ENCODE measurements around the gene RET. TPM values are rescaled to one million over a fixed set of nuclear protein-coding genes. Genes with fewer than 3 reads are reported as not detected.

Gene RET
- total and polyA plus RNA-seq, 2 of the 8 experiments (the other 6 are each of a cell fraction or from before 2014, with no cell fraction given) = 6.7 to 8.4 TPM

- TF ChIP-seq SP4 (IDR thresholded peaks at IDR 0.05; ENCODE audit: low read length) (no peak), ASH2L (IDR thresholded peaks at IDR 0.05; ENCODE audit: low read length) (no peak), KDM5A (IDR thresholded peaks at IDR 0.05; ENCODE audit: low read length) (no peak)
These were observed 7.9 kb downstream of the RET start (continued) for GRCh38 chr10:43084812-43085211.

Measured in H1 (cell line).